ENCODE measurements around the gene PRX. TPM values are rescaled to one million over a fixed set of nuclear protein-coding genes. Genes with fewer than 3 reads are reported as not detected.

PRX gene
- total and polyA plus RNA-seq, 9 of the 15 experiments (the other 6 are each of a cell fraction or from before 2014, with no cell fraction given) = 0.65 to 3.5 (median 1.7) TPM; not detected in 2

GRCh38 chr19:40363069-40363468 lies 50.1 kb downstream of the PRX start (continued):
- TF ChIP-seq, protein P1, sequence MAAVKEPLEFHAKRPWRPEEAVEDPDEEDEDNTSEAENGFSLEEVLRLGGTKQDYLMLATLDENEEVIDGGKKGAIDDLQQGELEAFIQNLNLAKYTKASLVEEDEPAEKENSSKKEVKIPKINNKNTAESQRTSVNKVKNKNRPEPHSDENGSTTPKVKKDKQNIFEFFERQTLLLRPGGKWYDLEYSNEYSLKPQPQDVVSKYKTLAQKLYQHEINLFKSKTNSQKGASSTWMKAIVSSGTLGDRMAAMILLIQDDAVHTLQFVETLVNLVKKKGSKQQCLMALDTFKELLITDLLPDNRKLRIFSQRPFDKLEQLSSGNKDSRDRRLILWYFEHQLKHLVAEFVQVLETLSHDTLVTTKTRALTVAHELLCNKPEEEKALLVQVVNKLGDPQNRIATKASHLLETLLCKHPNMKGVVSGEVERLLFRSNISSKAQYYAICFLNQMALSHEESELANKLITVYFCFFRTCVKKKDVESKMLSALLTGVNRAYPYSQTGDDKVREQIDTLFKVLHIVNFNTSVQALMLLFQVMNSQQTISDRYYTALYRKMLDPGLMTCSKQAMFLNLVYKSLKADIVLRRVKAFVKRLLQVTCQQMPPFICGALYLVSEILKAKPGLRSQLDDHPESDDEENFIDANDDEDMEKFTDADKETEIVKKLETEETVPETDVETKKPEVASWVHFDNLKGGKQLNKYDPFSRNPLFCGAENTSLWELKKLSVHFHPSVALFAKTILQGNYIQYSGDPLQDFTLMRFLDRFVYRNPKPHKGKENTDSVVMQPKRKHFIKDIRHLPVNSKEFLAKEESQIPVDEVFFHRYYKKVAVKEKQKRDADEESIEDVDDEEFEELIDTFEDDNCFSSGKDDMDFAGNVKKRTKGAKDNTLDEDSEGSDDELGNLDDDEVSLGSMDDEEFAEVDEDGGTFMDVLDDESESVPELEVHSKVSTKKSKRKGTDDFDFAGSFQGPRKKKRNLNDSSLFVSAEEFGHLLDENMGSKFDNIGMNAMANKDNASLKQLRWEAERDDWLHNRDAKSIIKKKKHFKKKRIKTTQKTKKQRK (IDR thresholded peaks at IDR 0.05; ENCODE audit: borderline replicate concordance, low read depth, low read length) = no peak
- no peak for TF ChIP-seq ZNF398 (CRISPR knock-in tag; IDR thresholded peaks at IDR 0.05)
- TF ChIP-seq CBX8 (IDR thresholded peaks at IDR 0.05; ENCODE audit: borderline replicate concordance, extremely low read depth, low read depth, low read length, poor library complexity, severe bottlenecking) = no peak
- peak; percentile 17; the same call in 1 of the 2 replicates for TF ChIP-seq HDGF (IDR thresholded peaks at IDR 0.05)
- TF ChIP-seq, protein P2, sequence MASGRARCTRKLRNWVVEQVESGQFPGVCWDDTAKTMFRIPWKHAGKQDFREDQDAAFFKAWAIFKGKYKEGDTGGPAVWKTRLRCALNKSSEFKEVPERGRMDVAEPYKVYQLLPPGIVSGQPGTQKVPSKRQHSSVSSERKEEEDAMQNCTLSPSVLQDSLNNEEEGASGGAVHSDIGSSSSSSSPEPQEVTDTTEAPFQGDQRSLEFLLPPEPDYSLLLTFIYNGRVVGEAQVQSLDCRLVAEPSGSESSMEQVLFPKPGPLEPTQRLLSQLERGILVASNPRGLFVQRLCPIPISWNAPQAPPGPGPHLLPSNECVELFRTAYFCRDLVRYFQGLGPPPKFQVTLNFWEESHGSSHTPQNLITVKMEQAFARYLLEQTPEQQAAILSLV (tag; IDR thresholded peaks at IDR 0.05) = no peak
- TF ChIP-seq, protein P3, sequence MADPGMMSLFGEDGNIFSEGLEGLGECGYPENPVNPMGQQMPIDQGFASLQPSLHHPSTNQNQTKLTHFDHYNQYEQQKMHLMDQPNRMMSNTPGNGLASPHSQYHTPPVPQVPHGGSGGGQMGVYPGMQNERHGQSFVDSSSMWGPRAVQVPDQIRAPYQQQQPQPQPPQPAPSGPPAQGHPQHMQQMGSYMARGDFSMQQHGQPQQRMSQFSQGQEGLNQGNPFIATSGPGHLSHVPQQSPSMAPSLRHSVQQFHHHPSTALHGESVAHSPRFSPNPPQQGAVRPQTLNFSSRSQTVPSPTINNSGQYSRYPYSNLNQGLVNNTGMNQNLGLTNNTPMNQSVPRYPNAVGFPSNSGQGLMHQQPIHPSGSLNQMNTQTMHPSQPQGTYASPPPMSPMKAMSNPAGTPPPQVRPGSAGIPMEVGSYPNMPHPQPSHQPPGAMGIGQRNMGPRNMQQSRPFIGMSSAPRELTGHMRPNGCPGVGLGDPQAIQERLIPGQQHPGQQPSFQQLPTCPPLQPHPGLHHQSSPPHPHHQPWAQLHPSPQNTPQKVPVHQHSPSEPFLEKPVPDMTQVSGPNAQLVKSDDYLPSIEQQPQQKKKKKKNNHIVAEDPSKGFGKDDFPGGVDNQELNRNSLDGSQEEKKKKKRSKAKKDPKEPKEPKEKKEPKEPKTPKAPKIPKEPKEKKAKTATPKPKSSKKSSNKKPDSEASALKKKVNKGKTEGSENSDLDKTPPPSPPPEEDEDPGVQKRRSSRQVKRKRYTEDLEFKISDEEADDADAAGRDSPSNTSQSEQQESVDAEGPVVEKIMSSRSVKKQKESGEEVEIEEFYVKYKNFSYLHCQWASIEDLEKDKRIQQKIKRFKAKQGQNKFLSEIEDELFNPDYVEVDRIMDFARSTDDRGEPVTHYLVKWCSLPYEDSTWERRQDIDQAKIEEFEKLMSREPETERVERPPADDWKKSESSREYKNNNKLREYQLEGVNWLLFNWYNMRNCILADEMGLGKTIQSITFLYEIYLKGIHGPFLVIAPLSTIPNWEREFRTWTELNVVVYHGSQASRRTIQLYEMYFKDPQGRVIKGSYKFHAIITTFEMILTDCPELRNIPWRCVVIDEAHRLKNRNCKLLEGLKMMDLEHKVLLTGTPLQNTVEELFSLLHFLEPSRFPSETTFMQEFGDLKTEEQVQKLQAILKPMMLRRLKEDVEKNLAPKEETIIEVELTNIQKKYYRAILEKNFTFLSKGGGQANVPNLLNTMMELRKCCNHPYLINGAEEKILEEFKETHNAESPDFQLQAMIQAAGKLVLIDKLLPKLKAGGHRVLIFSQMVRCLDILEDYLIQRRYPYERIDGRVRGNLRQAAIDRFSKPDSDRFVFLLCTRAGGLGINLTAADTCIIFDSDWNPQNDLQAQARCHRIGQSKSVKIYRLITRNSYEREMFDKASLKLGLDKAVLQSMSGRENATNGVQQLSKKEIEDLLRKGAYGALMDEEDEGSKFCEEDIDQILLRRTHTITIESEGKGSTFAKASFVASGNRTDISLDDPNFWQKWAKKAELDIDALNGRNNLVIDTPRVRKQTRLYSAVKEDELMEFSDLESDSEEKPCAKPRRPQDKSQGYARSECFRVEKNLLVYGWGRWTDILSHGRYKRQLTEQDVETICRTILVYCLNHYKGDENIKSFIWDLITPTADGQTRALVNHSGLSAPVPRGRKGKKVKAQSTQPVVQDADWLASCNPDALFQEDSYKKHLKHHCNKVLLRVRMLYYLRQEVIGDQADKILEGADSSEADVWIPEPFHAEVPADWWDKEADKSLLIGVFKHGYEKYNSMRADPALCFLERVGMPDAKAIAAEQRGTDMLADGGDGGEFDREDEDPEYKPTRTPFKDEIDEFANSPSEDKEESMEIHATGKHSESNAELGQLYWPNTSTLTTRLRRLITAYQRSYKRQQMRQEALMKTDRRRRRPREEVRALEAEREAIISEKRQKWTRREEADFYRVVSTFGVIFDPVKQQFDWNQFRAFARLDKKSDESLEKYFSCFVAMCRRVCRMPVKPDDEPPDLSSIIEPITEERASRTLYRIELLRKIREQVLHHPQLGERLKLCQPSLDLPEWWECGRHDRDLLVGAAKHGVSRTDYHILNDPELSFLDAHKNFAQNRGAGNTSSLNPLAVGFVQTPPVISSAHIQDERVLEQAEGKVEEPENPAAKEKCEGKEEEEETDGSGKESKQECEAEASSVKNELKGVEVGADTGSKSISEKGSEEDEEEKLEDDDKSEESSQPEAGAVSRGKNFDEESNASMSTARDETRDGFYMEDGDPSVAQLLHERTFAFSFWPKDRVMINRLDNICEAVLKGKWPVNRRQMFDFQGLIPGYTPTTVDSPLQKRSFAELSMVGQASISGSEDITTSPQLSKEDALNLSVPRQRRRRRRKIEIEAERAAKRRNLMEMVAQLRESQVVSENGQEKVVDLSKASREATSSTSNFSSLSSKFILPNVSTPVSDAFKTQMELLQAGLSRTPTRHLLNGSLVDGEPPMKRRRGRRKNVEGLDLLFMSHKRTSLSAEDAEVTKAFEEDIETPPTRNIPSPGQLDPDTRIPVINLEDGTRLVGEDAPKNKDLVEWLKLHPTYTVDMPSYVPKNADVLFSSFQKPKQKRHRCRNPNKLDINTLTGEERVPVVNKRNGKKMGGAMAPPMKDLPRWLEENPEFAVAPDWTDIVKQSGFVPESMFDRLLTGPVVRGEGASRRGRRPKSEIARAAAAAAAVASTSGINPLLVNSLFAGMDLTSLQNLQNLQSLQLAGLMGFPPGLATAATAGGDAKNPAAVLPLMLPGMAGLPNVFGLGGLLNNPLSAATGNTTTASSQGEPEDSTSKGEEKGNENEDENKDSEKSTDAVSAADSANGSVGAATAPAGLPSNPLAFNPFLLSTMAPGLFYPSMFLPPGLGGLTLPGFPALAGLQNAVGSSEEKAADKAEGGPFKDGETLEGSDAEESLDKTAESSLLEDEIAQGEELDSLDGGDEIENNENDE (IDR thresholded peaks at IDR 0.05; ENCODE audit: low read depth, low read length) = no peak
- no peak for TF ChIP-seq ZNF311 (CRISPR knock-in tag; IDR thresholded peaks at IDR 0.05)
- no peak for TF ChIP-seq RBM17 (IDR thresholded peaks at IDR 0.05; ENCODE audit: borderline replicate concordance, low read depth, low read length)
- TF ChIP-seq NFRKB (IDR thresholded peaks at IDR 0.05; ENCODE audit: low read depth) = no peak
- TF ChIP-seq SMARCE1 (IDR thresholded peaks at IDR 0.05) = peak; percentile 81; the same call in 1 of the 2 replicates
